A549 treated with GW870086 at 1 μM for 4 hours (cell line): ENCODE measurements around the gene JOSD2. TPM values are rescaled to one million over a fixed set of nuclear protein-coding genes. Genes with fewer than 3 reads are reported as not detected.

Experiments used
- total RNA-seq: library from RNA; stranded (reverse); fragments of 200-300 nt; extraction: Qiagen RNA extraction; gene quantifications from 5 replicates; pipeline ENCODE4 v1.2.3, GENCODE V29; 2022; ENCODE audit warnings: low read depth

Gene JOSD2
- total RNA-seq = 58.0 to 82.0 TPM (median 80.2 TPM) in 5 replicates

GRCh38 chr19:50511069-50511822 is at the start of gene JOSD2:
JOSD2 (minus strand) TSS chr19:50511191; CDS start chr19:50510431, 760 bp downstream.

GRCh38 chr19:50513746-50514345 is 2.9 kb upstream of the JOSD2 start, which contains the start of gene ASPDH:
ASPDH (minus strand) TSS chr19:50513913; CDS start chr19:50513823, 90 bp downstream.

GRCh38 chr19:50476224-50476906 is 34.6 kb downstream of the JOSD2 start, which contains the start of the genes EMC10 and GARIN5A:
EMC10 (plus strand) TSS chr19:50476507; CDS start chr19:50476545, 38 bp downstream.
GARIN5A (minus strand) TSS chr19:50476848; CDS start chr19:50476388, 460 bp downstream.

Other genes with a start within 250 kb of the JOSD2 start
- gene KCNC3, start 181.8 kb downstream of the JOSD2 start, total RNA-seq = 0.95 to 1.5 TPM (median 1.4 TPM) in 5 replicates
- gene NAPSA, start 145.6 kb downstream of the JOSD2 start, total RNA-seq = 0.58 to 1.5 TPM (median 1.1 TPM) in 5 replicates
- 58.1 to 82.4 TPM (median 78.4 TPM) in 5 replicates for gene NR1H2, start 134.7 kb downstream of the JOSD2 start, total RNA-seq
- gene POLD1, start 126.8 kb downstream of the JOSD2 start, total RNA-seq = 48.9 to 76.4 TPM (median 72.2 TPM) in 5 replicates
- 0.10 to 0.34 TPM (median 0.15 TPM) in 4 of 5 replicates, not detected in the other for gene SPIB, start 92.3 kb downstream of the JOSD2 start, total RNA-seq
- 0.03 TPM in 1 of 5 replicates, not detected in the others for gene MYBPC2, start 78.3 kb downstream of the JOSD2 start, total RNA-seq
- gene EMC10, start 34.7 kb downstream of the JOSD2 start, total RNA-seq = 107 to 155 TPM (median 150 TPM) in 5 replicates
- gene GARIN5A, start 34.3 kb downstream of the JOSD2 start, total RNA-seq = 1.6 to 2.2 TPM (median 2.0 TPM) in 5 replicates
- not detected in 5 replicates for gene ASPDH, start 2.7 kb upstream of the JOSD2 start, total RNA-seq
- 0.32 to 0.97 TPM (median 0.50 TPM) in 5 replicates for gene LRRC4B, start 57.2 kb upstream of the JOSD2 start, total RNA-seq
- gene SYT3, start 128.7 kb upstream of the JOSD2 start, total RNA-seq = 0.29 to 0.74 TPM (median 0.53 TPM) in 5 replicates
- 4.3 to 11.4 TPM (median 10.5 TPM) in 5 replicates for gene C19orf81, start 138.3 kb upstream of the JOSD2 start, total RNA-seq
- gene SHANK1, start 208.6 kb upstream of the JOSD2 start, total RNA-seq = 0.16 to 0.46 TPM (median 0.33 TPM) in 4 of 5 replicates, not detected in the other
- gene CLEC11A, start 212.2 kb upstream of the JOSD2 start, total RNA-seq = 6.0 to 10.5 TPM (median 9.2 TPM) in 5 replicates